GM19023 (cell line): ENCODE data around the gene RPL41.
"Not testable (repeated sequence)": the region's sequence is repeated elsewhere in the genome, so short reads cannot be mapped to it uniquely, and the experiment has no call there.

Experiments used
- ATAC-seq: cut with Tn5 transposase; IDR thresholded peaks from one replicate; pipeline ENCODE4 v1.9.1; 2021; ENCODE audit warnings: mild to moderate bottlenecking, moderate library complexity; ENCODE audit not compliant: unreplicated experiment

The RPL41 gene

DNA sequence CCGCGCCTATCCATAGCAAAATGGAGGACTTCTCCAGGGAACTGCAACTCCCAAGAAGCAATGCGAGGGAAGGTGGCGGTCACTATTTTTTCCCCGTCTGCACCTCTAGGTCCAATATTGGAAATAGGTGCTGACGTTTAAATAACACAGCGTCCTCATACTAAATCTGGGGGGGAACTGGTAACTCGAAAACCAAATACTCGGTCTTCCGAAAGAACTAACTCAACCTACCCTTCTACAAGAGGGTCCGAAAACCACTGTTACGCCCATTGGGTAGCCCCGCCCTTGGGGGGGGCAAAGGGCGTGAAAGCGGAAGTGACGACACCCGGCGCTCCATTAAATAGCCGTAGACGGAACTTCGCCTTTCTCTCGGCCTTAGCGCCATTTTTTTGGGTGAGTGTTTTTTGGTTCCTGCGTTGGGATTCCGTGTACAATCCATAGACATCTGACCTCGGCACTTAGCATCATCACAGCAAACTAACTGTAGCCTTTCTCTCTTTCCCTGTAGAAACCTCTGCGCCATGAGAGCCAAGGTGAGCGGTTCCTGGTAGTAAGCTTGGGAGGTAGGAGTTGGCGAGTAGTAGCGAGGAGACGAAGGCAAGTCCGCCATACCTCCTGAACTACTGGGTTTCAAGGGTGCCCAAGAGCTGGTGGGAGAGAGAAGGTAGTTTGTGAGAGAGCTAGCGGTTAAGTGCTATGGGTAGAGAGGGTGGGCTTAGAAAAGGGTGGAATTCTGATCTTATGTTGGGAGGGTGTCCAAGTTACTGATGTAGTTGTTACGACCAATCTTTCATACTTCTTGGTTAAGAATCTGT is at the start of gene RPL41:
RPL41 (plus strand) TSS at position 367 of the 815 bp plus-strand sequence.
- ATAC-seq = peak; percentile 37

DNA sequence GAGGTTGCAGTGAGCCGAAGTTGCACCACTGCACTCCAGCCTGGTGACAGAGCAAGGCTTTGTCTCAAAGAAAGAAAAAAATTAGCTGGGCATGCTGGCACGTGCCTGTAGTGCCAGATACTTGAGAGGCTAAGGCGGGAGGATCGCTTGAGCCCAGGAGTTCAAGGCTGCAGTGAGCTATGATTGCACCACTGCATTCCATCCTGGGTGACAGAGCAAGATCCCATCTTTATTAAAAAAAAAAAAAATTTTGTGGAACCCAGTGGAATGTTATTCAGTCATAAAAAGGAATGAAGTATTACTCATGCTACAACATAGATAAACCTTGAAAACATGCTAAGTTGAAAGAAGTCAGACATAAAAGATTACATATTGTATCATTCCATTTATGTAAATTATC is 44.8 kb upstream of the RPL41 start:
- no peak for ATAC-seq

DNA sequence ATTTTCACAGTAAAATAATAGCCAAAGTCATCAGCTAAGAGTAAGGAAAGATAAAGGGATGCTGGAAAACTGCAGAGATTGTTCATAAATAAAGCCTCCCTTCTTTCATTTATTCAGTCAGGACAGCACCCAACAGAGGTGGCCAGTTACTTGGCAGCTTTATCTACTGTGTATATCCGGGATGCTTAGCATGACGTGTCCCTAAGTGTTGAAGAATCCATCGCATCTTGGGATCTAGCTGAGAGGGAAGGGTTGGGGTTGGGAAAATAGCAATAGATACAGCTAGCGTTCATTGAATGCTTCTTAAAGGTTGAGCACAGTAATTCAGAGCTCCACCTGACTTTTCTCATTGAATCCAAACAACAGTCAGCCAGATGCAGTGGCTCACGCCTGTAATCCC is 42.0 kb upstream of the RPL41 start:
- no peak for ATAC-seq

DNA sequence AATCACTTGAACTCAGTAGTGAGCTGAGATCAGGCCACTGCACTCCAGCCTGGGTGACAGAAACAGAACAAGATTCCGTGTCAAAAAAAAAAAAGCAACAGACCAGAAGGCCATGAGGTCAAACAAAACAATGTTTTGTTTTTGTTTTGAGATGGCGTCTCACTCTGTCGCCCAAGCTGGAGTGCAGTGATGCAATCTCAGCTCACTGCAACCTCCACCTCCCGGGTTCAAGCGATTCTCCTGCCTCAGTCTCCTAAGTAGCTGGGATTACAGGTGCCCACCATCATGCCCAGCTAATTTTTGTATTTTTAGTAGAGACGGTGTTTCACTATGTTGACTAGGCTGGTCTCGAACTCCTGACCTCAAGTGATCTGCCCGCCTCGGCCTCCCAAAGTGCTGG is 38.5 kb upstream of the RPL41 start:
- not testable (repeated sequence) for ATAC-seq

DNA sequence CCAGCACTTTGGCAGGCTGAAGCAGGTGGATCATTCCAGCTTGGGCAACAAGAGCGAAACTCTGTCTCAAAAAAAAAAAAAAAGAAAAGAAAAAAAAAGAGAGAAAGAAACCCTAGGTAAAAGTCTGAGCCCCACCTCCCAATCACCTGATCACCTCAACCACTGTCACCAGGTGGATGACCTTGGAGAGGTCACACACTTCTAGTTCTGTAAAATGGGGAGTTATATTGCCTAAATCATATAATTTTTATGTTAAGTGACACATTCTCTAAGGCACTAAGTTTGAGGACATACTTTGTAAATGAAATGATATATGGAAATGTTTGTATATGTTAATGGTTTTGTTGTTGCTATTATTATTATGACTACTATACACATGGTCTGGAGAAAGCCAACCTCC is 38.0 kb upstream of the RPL41 start:
- no peak for ATAC-seq

DNA sequence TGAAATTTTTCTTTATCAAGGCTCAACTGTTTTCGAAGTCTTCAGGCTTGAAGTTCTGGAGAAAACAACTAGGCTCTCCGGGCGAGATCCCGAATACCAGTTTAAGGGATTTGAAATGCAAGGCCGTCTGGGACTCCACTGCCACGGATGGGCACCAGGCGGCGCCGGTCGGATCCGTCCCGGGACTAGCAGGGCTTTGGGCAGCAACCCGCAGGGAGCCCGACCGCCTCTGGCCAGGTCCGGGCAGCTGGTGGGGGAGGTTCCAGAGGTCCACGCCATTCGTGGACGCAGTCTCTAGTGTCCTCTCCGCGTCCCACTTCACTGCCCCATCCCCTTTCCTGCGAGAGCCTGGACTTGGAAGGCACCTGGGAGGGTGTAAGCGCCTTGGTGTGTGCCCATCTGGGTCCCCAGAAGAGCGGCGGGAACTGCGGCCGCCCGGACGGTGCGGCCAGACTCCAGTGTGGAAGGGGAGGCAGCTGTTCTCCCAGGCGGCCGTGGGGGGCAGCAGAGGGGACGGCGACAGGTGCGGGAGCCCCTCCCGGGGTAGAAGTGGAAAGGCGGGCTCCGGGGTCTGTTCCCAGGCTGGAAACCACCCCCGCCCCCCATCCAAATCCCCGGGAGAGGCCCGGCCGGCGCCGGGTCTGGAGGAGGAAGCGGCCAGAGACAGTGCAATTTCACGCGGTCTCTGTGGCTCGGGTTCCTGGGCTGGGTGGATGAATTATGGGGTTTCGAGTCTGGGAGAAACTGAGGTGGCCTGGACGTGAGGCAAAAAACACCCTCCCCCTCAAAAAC is 37.3 kb upstream of the RPL41 start:
- ATAC-seq = peak; percentile 72

DNA sequence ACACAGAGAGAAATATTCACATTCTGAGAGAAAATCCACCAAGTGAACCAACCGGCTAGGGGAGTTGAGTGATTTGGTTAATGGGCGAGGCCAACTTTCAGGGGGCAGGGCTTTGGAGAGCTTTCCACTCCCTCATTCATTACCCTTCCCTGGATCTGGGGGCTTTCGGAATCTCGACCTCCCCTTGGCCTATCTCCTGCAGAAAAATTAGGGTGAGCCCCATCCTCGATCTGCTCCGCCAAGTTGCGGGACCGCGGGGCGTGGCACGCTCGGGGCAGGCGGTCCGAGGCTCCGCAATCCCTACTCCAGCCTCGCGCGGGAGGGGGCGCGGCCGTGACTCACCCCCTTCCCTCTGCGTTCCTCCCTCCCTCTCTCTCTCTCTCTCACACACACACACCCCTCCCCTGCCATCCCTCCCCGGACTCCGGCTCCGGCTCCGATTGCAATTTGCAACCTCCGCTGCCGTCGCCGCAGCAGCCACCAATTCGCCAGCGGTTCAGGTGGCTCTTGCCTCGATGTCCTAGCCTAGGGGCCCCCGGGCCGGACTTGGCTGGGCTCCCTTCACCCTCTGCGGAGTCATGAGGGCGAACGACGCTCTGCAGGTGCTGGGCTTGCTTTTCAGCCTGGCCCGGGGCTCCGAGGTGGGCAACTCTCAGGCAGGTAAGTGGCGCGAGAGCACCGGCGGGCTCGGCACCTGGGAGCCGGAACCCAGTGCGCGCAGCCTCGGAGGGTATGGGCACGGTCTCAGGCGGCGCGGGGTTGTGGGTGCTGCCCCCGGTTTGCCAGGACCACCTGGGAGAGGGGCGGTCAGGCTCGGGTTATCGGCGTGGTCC is 36.5 kb upstream of the RPL41 start, which contains the start of gene ERBB3:
ERBB3 (plus strand) TSS at position 443 of the 833 bp plus-strand sequence; CDS start at position 579, 136 bp downstream.
- ATAC-seq = peak; percentile 32

DNA sequence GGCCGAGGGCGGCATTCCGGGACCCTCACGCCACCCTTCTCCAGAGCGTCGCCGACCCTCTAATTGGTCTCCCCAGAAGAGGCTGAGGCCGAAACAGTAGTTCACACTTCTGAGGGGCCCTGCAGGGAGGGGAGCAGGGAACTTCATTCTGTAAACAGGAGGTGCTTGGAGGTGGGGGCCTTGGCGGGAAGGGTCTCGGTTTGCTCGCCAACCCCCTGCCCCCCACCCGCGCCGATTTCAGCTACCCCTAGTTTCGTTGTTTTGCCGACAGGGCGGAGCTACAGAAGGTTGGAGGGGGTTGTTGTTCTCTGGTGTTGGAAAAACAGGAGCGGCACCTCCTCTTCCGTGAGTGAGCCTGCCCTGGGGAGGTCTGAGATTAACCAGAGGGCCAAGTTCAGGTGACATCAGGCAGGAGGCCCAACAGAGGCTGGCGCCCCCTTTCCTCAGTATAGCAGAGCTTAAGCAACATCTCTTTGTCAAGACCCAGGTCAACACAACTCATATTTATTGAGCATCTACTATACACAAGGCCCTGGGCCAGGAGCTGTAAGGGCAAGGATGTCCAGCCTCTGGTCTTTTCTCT is 35.8 kb upstream of the RPL41 start:
- ATAC-seq = no peak

DNA sequence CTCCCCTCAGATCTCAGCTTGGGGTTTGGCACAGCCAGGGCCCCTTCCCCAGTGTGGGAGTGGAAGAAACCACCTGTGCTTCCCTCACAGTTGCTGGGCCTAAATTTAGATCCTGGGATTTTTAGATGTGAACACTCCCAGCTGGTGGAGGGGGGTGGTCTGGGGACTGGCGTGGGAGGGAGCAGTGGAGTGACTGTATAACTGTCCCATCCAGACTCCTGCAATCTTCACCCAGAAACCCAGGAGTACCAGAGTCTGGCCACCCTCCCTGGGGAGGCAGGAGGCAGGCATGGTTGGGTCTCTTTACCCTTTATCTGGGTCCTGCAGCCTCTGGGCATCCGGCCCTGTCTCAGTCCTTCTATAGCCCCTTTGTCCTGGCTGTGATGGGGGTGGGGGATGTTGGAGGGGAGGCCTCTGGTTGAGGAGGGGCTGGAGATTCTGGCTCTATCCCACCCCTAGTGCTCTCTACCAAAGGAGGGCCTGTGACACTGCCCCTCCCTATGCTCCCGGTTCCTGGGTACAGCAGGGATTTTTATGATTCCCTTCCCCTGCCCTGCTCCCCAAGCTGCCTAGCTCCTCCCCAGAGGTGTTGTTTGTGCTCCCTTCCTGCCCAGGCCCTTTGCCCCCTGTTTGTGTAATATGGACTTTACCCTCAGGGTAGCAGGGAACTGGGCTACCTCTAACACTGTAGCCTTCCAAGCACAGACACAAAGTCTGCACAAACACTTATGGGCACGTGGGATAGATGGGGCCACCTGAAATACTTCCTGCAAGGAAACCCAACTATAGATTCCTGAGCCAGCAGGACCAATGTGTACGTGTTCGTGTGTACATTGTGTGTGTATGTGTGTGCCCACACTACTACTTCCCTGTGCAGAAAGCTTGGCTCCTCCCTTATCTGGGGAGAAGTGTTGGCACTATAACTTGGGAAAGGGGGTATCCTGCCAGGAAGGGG is 34.8 kb upstream of the RPL41 start:
- ATAC-seq = no peak

DNA sequence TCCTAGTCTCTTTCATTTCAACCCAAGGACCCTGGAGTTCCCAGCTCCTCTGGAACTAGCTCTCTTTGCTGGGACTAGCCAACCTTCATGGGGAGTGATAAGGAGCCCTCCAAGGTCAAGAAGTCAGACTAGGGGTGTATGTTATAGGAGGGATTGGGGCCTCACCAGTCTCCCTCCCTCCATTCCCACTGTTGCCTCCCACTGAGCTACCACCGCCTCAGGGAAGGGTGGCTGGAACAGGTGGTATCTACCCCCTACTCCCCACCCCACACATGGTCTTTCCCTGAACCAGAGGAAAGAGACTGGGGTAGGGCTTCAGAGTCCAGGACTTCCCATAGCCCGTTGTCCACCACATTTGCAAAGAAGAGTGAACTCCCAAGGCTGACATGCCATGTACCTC is 34.1 kb upstream of the RPL41 start:
- ATAC-seq = no peak

DNA sequence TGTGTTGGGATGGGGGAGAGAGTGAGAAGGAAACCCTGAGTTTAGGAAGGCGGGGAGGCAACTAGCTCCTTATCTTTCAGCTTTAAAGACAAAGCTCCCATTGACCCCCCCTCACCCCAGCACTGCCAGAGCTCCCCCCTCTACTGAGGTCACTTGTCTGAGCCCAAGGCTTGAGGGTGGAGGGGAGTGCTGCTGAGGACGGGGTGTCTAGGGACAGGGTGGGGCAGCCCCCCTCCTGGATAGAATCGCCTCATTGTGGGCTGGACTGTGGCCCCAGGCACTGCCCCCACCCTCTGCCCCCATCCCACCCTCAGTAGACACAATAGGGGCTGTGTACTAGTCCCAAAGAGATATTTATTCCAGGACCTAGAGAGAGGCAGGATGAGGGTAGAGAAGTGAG is 33.5 kb upstream of the RPL41 start:
- ATAC-seq = no peak

DNA sequence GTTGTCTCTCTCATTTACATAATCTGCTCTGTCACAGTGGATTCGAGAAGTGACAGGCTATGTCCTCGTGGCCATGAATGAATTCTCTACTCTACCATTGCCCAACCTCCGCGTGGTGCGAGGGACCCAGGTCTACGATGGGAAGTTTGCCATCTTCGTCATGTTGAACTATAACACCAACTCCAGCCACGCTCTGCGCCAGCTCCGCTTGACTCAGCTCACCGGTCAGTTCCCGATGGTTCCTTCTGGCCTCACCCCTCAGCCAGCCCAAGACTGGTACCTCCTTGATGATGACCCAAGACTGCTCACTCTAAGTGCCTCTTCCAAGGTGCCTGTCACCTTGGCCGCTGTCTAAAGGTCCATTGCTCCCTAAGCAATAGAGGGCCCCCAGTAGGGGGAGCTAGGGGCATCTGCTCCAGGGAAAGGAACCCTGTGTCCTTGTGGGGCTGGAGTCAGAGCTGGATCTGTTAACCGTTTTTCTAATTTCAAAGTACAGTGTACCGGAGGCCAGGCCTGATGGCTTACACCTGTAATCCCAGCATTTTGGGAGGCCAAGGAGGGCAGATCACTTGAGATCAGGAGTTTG is 31.4 kb upstream of the RPL41 start:
- no peak for ATAC-seq

DNA sequence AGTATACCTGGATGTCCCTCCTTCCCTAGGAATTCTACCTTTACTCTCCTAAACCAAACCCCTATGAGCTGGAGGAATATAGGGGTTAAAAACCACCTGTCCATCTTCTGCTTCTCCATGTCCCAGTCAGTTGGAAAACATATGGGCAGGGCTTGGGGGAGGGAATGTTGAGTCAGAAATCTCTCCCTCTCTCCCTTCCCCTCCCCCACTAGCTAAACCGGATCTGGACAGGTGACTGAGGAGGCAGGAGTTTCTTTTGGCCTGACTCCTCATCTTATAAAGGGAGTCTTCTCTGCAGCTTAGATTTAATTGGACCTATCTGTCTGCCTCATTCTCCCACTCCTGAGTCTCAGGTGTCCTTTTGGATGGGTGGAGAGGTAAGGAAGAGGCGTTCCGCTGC is 30.3 kb upstream of the RPL41 start:
- ATAC-seq = no peak

DNA sequence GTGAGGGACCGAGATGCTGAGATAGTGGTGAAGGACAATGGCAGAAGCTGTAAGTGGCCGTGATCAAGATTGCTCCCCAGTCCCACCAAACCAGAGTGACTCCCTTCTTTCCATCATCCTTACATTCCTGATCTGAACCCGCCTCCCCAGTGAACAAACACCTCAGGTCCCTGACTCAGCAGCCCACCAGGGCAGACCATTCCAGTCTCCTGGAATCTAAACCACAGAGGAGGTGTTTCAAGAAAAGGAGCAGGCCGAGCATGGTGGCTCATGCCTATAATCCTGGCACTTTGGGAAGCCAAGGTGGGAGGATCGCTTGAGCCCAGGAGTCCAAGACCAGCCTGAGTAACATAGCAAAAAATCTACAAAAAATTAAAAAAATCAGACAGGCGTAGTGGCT is 29.8 kb upstream of the RPL41 start:
- no peak for ATAC-seq

DNA sequence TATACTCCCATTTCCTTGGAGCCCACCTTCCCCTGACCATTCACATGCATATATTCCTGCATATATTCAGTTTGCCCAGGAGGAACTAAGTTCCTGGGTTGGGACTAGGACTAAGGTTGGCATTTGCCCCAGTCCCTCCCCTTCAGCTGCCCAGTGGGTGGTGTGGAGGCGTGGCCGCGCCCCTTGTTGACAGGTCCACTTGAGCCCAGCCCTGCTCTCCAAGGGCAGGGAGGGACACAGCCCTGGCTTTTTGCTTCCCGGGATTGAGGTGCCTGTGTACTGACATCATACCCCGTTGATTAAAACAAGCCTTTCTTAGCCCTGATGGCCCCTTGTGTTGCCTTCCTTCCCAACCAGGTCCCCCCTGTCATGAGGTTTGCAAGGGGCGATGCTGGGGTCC is 29.2 kb upstream of the RPL41 start:
- no peak for ATAC-seq

DNA sequence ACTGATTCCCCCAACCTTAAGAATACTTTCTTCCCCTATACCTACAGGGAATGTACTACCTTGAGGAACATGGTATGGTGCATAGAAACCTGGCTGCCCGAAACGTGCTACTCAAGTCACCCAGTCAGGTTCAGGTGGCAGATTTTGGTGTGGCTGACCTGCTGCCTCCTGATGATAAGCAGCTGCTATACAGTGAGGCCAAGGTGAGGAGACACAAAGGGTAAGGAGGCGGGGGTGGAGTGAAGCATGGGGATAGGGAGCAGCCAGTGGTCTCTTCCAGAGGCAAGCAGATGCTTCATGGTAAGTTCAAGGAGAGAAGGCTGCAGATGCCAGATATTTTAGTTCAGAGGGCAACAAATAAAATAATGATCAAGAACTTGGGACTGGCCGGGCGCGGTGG is 18.7 kb upstream of the RPL41 start:
- no peak for ATAC-seq

DNA sequence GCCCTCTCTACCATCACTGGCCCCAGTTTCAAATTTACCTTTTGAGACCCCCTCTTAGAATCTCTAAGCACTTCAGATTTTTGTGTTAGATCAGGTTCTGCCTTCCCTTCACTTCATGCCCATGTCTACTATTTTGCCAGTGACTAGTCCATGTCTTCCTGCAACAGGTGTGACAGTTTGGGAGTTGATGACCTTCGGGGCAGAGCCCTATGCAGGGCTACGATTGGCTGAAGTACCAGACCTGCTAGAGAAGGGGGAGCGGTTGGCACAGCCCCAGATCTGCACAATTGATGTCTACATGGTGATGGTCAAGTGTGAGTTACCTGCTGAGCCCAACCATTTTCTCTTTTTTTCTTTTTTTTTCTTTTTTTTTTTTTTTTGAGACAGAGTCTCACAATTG is 17.8 kb upstream of the RPL41 start:
- ATAC-seq = no peak

DNA sequence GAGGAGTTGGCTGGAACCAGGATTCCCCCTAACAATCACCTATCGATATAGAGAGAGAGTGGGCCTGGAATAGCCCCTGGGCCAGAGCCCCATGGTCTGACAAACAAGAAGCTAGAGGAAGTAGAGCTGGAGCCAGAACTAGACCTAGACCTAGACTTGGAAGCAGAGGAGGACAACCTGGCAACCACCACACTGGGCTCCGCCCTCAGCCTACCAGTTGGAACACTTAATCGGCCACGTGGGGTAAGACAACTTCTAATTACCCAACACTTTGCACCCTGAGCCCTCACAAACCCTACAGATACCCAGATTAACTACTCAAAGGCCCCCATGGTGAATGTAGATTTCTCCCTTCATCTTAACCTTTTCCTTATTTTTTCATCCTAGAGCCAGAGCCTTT is 16.6 kb upstream of the RPL41 start:
- no peak for ATAC-seq

DNA sequence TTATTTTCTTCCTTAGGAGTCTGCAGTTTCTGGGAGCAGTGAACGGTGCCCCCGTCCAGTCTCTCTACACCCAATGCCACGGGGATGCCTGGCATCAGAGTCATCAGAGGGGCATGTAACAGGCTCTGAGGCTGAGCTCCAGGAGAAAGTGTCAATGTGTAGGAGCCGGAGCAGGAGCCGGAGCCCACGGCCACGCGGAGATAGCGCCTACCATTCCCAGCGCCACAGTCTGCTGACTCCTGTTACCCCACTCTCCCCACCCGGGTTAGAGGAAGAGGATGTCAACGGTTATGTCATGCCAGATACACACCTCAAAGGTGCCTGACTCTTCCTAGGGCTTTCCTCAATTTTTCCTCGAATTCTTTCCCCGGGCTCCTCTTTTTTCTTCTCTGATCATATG is 15.4 kb upstream of the RPL41 start:
- no peak for ATAC-seq
